ENCODE data around the gene PROK1. TPM values are rescaled to one million over a fixed set of nuclear protein-coding genes. Genes with fewer than 3 reads are reported as not detected.

PROK1 gene
- polyA plus RNA-seq, 1 of the 3 experiments (the other 2 are of a cell fraction) = not detected

- Histone ChIP-seq H3K36me3 (replicated peaks in 1 of 2; ENCODE audit: control insufficient read depth in 1 of 2, insufficient read depth in 2 of 2, low read length in 1 of 2) (no peaks in the 10 kb centered on the region), H3K27me3 (ENCODE audit: insufficient read depth) (no peaks in the 10 kb centered on the region), H3F3A (replicated peaks; ENCODE audit: insufficient read depth) (no peaks in the 10 kb centered on the region), H3K9me2 (no peaks in the 10 kb centered on the region), H4K20me1 (ENCODE audit: insufficient read depth) (no peaks in the 10 kb centered on the region), H3K4me2 (no peak overlapping the region), H3K9ac (no peak overlapping the region), H3K27ac (ENCODE audit: low read depth in 2 of 2, low read length in 1 of 2) (no peak overlapping the region), H3K79me2 (ENCODE audit: insufficient read depth) (no peaks in the 10 kb centered on the region), H3K4me1 (ENCODE audit: control insufficient read depth in 1 of 2, insufficient read depth in 2 of 2, low read depth in 1 of 2, low read length in 1 of 2) (peaks cover 2 to 6% of the 10 kb centered on the region in 2 experiments; a peak in 1 of 4 replicates), H3K9me3 (no peaks in the 10 kb centered on the region), H3K4me3 (ENCODE audit: low read depth in 2 of 2, low read length in 1 of 2) (no peak overlapping the region), H2AFZ (ENCODE audit: low read depth) (no peak overlapping the region)
- 88% methylated on average over 2 of the region's 2 CpGs for WGBS (ENCODE audit: low lambda C conversion rate)
- no peak for TF ChIP-seq ELF1 (IDR thresholded peaks at IDR 0.05)
- no peak for TF ChIP-seq USF2 (IDR thresholded peaks at IDR 0.05; ENCODE audit: borderline replicate concordance, low read depth, low read length)
- no peak for TF ChIP-seq JUND (IDR thresholded peaks at IDR 0.05)
- no peak for TF ChIP-seq CTCF (IDR thresholded peaks at IDR 0.05)
- TF ChIP-seq NFIC (IDR thresholded peaks at IDR 0.05; ENCODE audit: borderline replicate concordance) = no peak
- no peak for TF ChIP-seq YY1 (IDR thresholded peaks at IDR 0.05; ENCODE audit: low read depth)
- DNase-seq = no peak
- CTCF ChIA-PET = interaction anchor here (1.1 to 12.6 kb wide), 8 partner anchors 13 to 267 kb away, joined by 4 to 250 read pairs (median 10); partner anchors contain the start of genes KCNC4 and LAMTOR5
- POLR2A ChIA-PET = no interaction called here
These were observed 13.4 kb downstream of the PROK1 start for GRCh38 chr1:110464340-110464739.

DNA sequence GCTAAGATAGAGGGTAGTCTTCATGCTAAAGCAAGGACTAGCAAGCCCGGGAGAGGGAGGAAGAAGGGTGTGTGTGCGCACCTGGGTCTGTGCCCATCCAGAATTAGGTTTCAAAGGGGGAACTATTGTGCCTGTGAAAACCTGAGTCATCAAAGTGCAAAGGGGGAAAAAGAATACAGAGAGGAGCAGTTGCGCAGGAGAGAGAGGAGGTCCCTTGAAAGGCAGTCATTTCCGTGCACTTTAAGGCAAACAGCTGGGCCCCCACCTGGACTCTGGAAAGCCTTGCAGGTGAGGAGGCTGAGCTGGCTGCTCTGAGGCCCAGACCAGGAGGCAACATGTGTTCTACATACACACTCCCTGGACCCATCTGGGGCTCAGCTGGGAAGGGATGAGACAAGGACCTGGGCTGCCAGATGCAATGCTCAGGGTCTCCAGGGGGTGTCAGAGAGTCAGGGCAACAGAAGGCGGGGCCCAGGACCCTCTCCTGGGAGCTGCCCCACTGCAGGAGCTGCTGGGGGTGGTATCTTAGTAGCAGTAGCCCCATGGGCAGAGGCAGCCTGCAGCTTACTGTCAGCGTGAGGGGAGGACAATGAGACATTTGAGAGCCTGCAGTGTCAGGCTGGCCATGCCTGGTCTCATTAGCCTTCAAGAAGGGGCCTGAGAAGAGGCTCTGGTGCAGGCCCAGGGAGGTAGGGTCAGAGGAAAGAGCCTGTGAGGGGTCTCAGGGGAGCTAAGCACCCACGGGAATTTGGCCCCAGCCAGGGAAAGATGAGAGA is 14.3 kb downstream of the PROK1 start:
- H3K27ac ChIP-seq (ENCODE audit: low read depth in 2 of 2, low read length in 1 of 2) = no peak overlapping the region
- H3F3A ChIP-seq (replicated peaks; ENCODE audit: insufficient read depth) = no peaks in the 10 kb centered on the region
- no peaks in the 10 kb centered on the region for H4K20me1 ChIP-seq (ENCODE audit: insufficient read depth)
- no peaks in the 10 kb centered on the region for H3K36me3 ChIP-seq (replicated peaks in 1 of 2; ENCODE audit: control insufficient read depth in 1 of 2, insufficient read depth in 2 of 2, low read length in 1 of 2)
- H3K9ac ChIP-seq = no peak overlapping the region
- H3K4me2 ChIP-seq = no peak overlapping the region
- H3K4me1 ChIP-seq (ENCODE audit: control insufficient read depth in 1 of 2, insufficient read depth in 2 of 2, low read depth in 1 of 2, low read length in 1 of 2) = peaks cover 2 to 6% of the 10 kb centered on the region in 2 experiments; a peak in 1 of 4 replicates
- 65% methylated on average over 6 of the region's 7 CpGs for WGBS (ENCODE audit: low lambda C conversion rate)
- no peak overlapping the region for H2AFZ ChIP-seq (ENCODE audit: low read depth)
- H3K9me2 ChIP-seq = no peaks in the 10 kb centered on the region
- TF ChIP-seq FOSL2 (IDR thresholded peaks at IDR 0.05; ENCODE audit: borderline replicate concordance, low read depth) = no peak
- no peak for TF ChIP-seq RFX5 (IDR thresholded peaks at IDR 0.05; ENCODE audit: low read length)
- no peak for TF ChIP-seq NRF1 (IDR thresholded peaks at IDR 0.05; ENCODE audit: low read depth, low read length)
- TF ChIP-seq USF1 (IDR thresholded peaks at IDR 0.05; ENCODE audit: borderline replicate concordance, low read depth) = no peak
- ChIA-PET CTCF (interaction anchor here (0.8 to 12.6 kb wide), 9 partner anchors 24 to 268 kb away, joined by 3 to 250 read pairs (median 5); partner anchors contain the start of genes KCNC4 and LAMTOR5), POLR2A (no interaction called here)
- DNase-seq = no peak
- no peak overlapping the region for H3K4me3 ChIP-seq (ENCODE audit: low read depth in 2 of 2, low read length in 1 of 2)
- H3K9me3 ChIP-seq = no peaks in the 10 kb centered on the region
- H3K27me3 ChIP-seq (ENCODE audit: insufficient read depth) = no peaks in the 10 kb centered on the region
- no peaks in the 10 kb centered on the region for H3K79me2 ChIP-seq (ENCODE audit: insufficient read depth)
